Breast epithelium (tissue), 3 donors: ENCODE measurements around the gene KCTD16.

Experiments used
- CTCF ChIP-seq, 3 donors: fragments of 450-650 bp; IDR thresholded peaks; one replicate each; pipeline ENCODE4 v1.5.1; 2016 to 2017; ENCODE audit warnings: antibody characterized with exemption in 3 of 3, mild to moderate bottlenecking in 3 of 3, moderate library complexity in 3 of 3
- POLR2A ChIP-seq: fragments of 450-650 bp; IDR thresholded peaks from one replicate; pipeline ENCODE4 v1.6.1; 2016; ENCODE audit warnings: antibody characterized with exemption, mild to moderate bottlenecking, moderate library complexity
- POLR2AphosphoS5 ChIP-seq, 3 donors: sonication (generic); formaldehyde crosslinking; IDR thresholded peaks; one replicate each; pipeline ENCODE4 v1.6.1; 2017; ENCODE audit warnings: antibody characterized with exemption in 3 of 3

DNA sequence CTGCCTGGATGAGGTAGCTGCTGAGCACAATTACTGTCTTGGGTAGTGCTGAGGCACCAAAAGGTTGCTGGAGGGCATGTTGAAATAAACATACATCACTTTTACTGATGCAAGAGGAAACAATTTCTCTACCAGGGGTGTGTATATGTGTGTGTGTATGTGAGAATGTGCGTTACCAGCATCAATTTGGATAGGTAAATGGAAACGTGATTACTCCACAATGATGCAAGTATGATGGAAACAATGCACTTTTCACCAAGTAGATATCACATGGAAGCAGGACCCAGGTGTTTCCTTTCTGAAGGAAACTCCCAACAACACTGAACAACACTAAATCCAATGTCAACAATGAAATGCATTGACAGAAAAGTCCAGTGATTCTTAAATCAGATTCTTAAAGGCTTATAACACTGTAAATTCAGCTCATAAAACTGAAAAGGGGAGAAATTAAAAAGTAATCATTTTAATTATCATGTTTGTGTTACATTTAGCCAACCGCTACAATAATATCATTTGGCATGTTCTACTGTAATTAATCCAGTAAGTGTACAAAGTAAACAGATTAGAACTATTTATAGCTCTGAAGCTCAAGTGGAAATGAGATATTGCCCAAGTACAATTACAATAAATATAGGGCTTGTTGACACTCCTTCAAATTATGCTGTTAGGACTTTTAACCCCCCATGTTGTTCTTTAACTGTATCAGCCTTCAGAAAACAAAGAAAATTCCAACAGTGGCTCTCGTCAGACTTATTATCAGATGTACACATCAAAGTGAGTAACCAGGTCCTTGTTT is 25.5 kb upstream of the KCTD16 start:
- TF ChIP-seq POLR2A (no peak), CTCF (IDR thresholded peaks at IDR 0.05) (no peak), POLR2AphosphoS5 (IDR thresholded peaks at IDR 0.05) (peak in 2 of 3 donors; percentile 14 to 54)
